MCF 10A (cell line): Measurements from ENCODE around the gene ESD. TPM values are rescaled to one million over a fixed set of nuclear protein-coding genes. Genes with fewer than 3 reads are reported as not detected.

Experiments used
- BruUV-seq: library from RNA; stranded (reverse); fragments of 400-500 nt; replicated peaks from 2 replicates; lab custom pipeline; 2021; lab: Mats Ljungman, UMichigan
- CTCF ChIA-PET: fragments of 300-600 bp; sonication (Branson Sonifier 250); formaldehyde crosslinking; extraction: SDS; loops from one replicate; lab custom pipeline; 2021; ENCODE audit warnings: antibody characterized with exemption, inconsistent platforms; lab: Yijun Ruan, JAX
- POLR2A ChIA-PET: fragments of 300-600, 350-650 bp; sonication (Branson Sonifier 250); formaldehyde crosslinking; extraction: SDS; loops from one replicate; lab custom pipeline; 2020; ENCODE audit warnings: antibody characterized with exemption, inconsistent platforms; lab: Yijun Ruan, JAX
- DNase-seq: peaks from one replicate; pipeline ENCODE4 v3.0.0-alpha.2; 2018; ENCODE audit not compliant: unreplicated experiment
- H3K27ac Mint-ChIP-seq: one replicate; pipeline ENCODE4 v1.8.0; 2022; ENCODE audit warnings: mild to moderate bottlenecking, low read depth, mixed read lengths; ENCODE audit not compliant: unreplicated experiment
- H3K27me3 Mint-ChIP-seq: one replicate; pipeline ENCODE4 v1.8.0; 2022; ENCODE audit warnings: mixed read lengths; ENCODE audit not compliant: insufficient read depth, unreplicated experiment
- H3K36me3 Mint-ChIP-seq: one replicate; pipeline ENCODE4 v1.8.0; 2022; ENCODE audit warnings: mild to moderate bottlenecking, moderate library complexity, mixed read lengths; ENCODE audit not compliant: insufficient read depth, unreplicated experiment
- H3K4me1 Mint-ChIP-seq: one replicate; pipeline ENCODE4 v1.8.0; 2022; ENCODE audit warnings: mixed read lengths; ENCODE audit not compliant: insufficient read depth, unreplicated experiment
- H3K4me3 Mint-ChIP-seq: one replicate; pipeline ENCODE4 v1.8.0; 2022; ENCODE audit warnings: mild to moderate bottlenecking, moderate library complexity, mixed read lengths; ENCODE audit not compliant: unreplicated experiment
- H3K9me3 Mint-ChIP-seq: one replicate; pipeline ENCODE4 v1.8.0; 2022; ENCODE audit warnings: mixed read lengths; ENCODE audit not compliant: unreplicated experiment
- intact Hi-C: fragments of 100-400 bp; cut with micrococcal nuclease; formaldehyde crosslinking; loops from 2 replicates; pipeline ENCODE4 v1.14.1; 2022
- total RNA-seq: library from RNA; stranded (reverse); gene quantifications from 2 replicates; pipeline ENCODE4 v1.2.3, GENCODE V29; 2022
- TF ChIP-seq, protein P1 (sequence below): fragments of 200-600 bp; IDR thresholded peaks from one replicate; pipeline ENCODE4 v1.8.0; 2022; ENCODE audit warnings: antibody characterized with exemption, mild to moderate bottlenecking; ENCODE audit not compliant: unreplicated experiment

Gene ESD
- total RNA-seq, 1 experiment from 2014 or later = 105 TPM

- POLR2A ChIA-PET = interaction anchor here (0.5 kb wide), 1 partner anchor 546 kb away, joined by 3 read pairs; no protein-coding TSS in a partner anchor
Measured at GRCh38 chr13:46844431-46844830, 47.5 kb upstream of the ESD start.

DNA sequence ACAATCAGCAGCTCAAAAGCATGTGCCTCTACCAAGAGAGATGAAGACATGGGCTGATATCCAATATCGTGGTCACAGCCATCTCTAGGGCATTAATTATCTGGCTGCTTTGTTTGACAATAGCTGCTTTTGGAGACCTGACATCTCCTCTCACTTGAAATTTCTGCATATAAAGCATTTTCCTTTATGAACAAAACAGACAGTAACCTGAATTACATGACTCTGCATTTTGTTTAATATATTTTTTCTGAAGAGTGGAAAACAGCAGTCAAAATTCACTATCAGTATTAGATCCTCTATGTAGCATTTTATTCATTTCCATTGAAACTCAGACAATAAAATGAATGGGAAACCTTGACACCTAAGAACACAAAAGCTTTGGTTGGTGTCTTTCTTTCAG lies 42.4 kb upstream of the ESD start:
- intact Hi-C loops = no loop called here
- TF ChIP-seq, protein P1, sequence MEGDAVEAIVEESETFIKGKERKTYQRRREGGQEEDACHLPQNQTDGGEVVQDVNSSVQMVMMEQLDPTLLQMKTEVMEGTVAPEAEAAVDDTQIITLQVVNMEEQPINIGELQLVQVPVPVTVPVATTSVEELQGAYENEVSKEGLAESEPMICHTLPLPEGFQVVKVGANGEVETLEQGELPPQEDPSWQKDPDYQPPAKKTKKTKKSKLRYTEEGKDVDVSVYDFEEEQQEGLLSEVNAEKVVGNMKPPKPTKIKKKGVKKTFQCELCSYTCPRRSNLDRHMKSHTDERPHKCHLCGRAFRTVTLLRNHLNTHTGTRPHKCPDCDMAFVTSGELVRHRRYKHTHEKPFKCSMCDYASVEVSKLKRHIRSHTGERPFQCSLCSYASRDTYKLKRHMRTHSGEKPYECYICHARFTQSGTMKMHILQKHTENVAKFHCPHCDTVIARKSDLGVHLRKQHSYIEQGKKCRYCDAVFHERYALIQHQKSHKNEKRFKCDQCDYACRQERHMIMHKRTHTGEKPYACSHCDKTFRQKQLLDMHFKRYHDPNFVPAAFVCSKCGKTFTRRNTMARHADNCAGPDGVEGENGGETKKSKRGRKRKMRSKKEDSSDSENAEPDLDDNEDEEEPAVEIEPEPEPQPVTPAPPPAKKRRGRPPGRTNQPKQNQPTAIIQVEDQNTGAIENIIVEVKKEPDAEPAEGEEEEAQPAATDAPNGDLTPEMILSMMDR = no peak
- Mint-ChIP-seq H3K36me3 (no peaks in the 10 kb centered on the region), H3K4me1 (peaks cover 7% of the 10 kb centered on the region), H3K27me3 (no peaks in the 10 kb centered on the region), H3K9me3 (no peaks in the 10 kb centered on the region), H3K27ac (no peak overlapping the region), H3K4me3 (no peak overlapping the region)
- DNase-seq = no peak
- POLR2A ChIA-PET = no interaction called here
- BruUV-seq = no TSS peak
- CTCF ChIA-PET = interaction anchor here (0.6 to 1.0 kb wide), 2 partner anchors 58 to 785 kb away, joined by 3 to 4 read pairs; no protein-coding TSS in a partner anchor

More at GRCh38 chr13:46844431-46844830, 47.5 kb upstream of the ESD start:
- Mint-ChIP-seq H3K27me3 (no peaks in the 10 kb centered on the region), H3K4me3 (no peak overlapping the region), H3K27ac (peak overlapping the region; percentile 50), H3K4me1 (peaks cover 17% of the 10 kb centered on the region), H3K9me3 (no peaks in the 10 kb centered on the region), H3K36me3 (no peaks in the 10 kb centered on the region)
- intact Hi-C loops = no loop called here
- TF ChIP-seq, protein P1 = no peak
- peak; percentile 58 for DNase-seq
- CTCF ChIA-PET = interaction anchor here (0.6 to 1.4 kb wide), 2 partner anchors 282 to 929 kb away, joined by 3 to 4 read pairs; no protein-coding TSS in a partner anchor
- BruUV-seq = no TSS peak

GRCh38 chr13:46834657-46835056 lies 37.7 kb upstream of the ESD start:
- no peaks in the 10 kb centered on the region for H3K27me3 Mint-ChIP-seq
- CTCF ChIA-PET = interaction anchor here (0.6 to 1.0 kb wide), 3 partner anchors 139 to 585 kb away, joined by 3 read pairs; no protein-coding TSS in a partner anchor
- TF ChIP-seq, protein P1 = no peak
- intact Hi-C loops = loop anchor here (5.0 kb wide), 2 partner anchors 138 to 1933 kb away; no protein-coding TSS in a partner anchor
- no peak overlapping the region for H3K4me3 Mint-ChIP-seq
- H3K27ac Mint-ChIP-seq = no peak overlapping the region
- DNase-seq = no peak
- POLR2A ChIA-PET = no interaction called here
- no TSS peak for BruUV-seq
- no peaks in the 10 kb centered on the region for H3K4me1 Mint-ChIP-seq
- H3K9me3 Mint-ChIP-seq = no peaks in the 10 kb centered on the region
- no peaks in the 10 kb centered on the region for H3K36me3 Mint-ChIP-seq

DNA sequence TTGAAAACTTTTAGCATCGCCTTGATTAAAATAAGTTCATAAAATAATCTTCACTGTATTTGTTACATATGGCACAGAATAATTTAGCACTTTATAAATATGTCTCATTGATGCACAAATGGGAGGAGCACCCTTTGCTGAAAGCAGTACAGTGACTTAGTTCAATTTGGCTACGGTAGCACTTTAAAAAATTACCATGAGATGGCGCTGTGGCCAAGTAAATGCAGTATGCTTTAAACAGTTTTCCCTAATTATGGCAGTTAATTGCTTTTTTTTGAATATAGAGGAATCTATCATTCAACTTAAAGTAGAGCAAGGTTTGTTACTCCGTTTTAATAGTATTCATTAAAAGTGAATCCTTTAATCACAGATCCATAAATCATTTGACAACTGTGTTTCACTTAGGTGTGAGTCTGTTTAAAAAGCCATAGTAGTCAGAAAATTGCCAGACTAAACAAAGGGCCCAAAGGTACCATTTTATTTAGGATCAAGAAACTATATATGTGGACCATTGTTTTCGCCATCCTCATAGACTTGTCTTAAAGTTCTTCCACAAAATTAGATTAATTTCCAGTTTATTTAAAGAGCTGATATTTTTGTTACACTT lies 34.7 kb upstream of the ESD start:
- Mint-ChIP-seq H3K27ac (no peak overlapping the region), H3K9me3 (no peaks in the 10 kb centered on the region), H3K36me3 (no peaks in the 10 kb centered on the region), H3K27me3 (no peaks in the 10 kb centered on the region), H3K4me1 (no peaks in the 10 kb centered on the region), H3K4me3 (no peak overlapping the region)
- POLR2A ChIA-PET = interaction anchor here (0.5 to 1.1 kb wide), 3 partner anchors 33 to 945 kb away, joined by 3 to 5 read pairs (median 4); no protein-coding TSS in a partner anchor
- no TSS peak for BruUV-seq
- CTCF ChIA-PET = interaction anchor here (0.6 to 2.5 kb wide), 10 partner anchors 9 to 1157 kb away, joined by 3 to 18 read pairs (median 3); no protein-coding TSS in a partner anchor
- TF ChIP-seq, protein P1 = peak; percentile 88
- intact Hi-C loops = loop anchor here (1.0 to 5.0 kb wide), 4 partner anchors 141 to 1936 kb away; no protein-coding TSS in a partner anchor
- peak; percentile 62 for DNase-seq
